GM10266 (cell line): ENCODE data around the gene ZFR.

Experiments used
- DNase-seq: peaks from one replicate; pipeline ENCODE4 v3.0.0; 2012; ENCODE audit errors: extremely low spot score
- TF ChIP-seq, protein P1 (sequence below): IDR thresholded peaks from 2 replicates; pipeline ENCODE4 v1.5.1; 2012; ENCODE audit warnings: mild to moderate bottlenecking, low read depth; ENCODE audit not compliant: control insufficient read depth, insufficient read depth; ENCODE audit errors: missing control alignments

Gene ZFR

DNA sequence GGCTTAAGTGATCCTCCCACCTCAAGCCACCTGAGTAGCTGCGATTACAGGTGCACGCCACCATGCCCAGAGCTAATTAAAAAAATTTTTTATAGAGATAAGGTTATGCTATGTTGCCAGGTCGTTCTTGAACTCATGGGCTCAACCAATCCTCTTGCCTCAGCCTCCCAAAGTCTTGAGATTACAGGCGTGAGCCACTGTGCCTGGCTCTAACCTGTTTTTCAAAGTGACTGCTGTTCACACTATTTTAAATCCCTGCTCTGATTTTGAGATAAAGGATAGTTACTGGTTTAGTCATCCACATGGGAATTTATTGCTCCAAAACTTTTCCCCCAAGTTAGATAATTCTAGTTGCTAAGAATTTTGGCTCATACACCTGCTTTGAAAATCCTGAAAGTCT is 83.6 kb downstream of the ZFR start:
- TF ChIP-seq, protein P1, sequence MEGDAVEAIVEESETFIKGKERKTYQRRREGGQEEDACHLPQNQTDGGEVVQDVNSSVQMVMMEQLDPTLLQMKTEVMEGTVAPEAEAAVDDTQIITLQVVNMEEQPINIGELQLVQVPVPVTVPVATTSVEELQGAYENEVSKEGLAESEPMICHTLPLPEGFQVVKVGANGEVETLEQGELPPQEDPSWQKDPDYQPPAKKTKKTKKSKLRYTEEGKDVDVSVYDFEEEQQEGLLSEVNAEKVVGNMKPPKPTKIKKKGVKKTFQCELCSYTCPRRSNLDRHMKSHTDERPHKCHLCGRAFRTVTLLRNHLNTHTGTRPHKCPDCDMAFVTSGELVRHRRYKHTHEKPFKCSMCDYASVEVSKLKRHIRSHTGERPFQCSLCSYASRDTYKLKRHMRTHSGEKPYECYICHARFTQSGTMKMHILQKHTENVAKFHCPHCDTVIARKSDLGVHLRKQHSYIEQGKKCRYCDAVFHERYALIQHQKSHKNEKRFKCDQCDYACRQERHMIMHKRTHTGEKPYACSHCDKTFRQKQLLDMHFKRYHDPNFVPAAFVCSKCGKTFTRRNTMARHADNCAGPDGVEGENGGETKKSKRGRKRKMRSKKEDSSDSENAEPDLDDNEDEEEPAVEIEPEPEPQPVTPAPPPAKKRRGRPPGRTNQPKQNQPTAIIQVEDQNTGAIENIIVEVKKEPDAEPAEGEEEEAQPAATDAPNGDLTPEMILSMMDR, result no peak
- DNase-seq, result no peak

- TF ChIP-seq, protein P1, result no peak
- no peak for DNase-seq
Observed at GRCh38 chr5:32358611-32359010, 85.9 kb downstream of the ZFR start.

GRCh38 chr5:32357658-32358057 is 86.9 kb downstream of the ZFR start:
- no peak for DNase-seq
- TF ChIP-seq, protein P1, result no peak

GRCh38 chr5:32355686-32356085 is 88.9 kb downstream of the ZFR start:
- no peak for DNase-seq
- TF ChIP-seq, protein P1, result no peak

- TF ChIP-seq, protein P1, result no peak
- DNase-seq, result no peak
Observed at GRCh38 chr5:32353420-32353819, 91.1 kb downstream of the ZFR start.

DNA sequence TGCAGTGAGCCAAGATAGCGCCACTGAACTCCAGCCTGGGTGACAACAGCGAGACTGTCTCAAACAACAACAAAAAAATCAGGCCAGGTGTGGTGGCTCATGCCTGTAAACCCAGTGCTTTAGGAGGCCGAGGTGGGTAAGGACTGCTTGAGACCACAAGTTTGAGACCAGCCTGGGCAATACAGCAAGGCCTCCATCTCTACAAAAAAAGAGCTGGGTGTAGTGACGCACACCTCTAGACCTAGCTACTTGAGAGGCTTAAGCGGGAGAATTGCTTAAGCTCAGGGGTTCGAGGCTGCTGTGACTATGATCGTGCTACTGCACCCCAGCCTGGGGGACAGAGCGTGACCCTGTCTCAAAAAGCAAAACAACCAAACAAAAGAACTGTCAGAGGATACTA is 91.9 kb downstream of the ZFR start:
- DNase-seq, result no peak
- TF ChIP-seq, protein P1, result no peak

GRCh38 chr5:32346869-32347268 is 97.7 kb downstream of the ZFR start:
- TF ChIP-seq, protein P1, result no peak

More at GRCh38 chr5:32346869-32347268, 97.7 kb downstream of the ZFR start:
- no peak for DNase-seq
